K562 (cell line): ENCODE measurements around the gene ANK3. TPM values are rescaled to one million over a fixed set of nuclear protein-coding genes. Genes with fewer than 3 reads are reported as not detected.

Experiments
- CBFA2T2 ChIP-seq: fragments of 450-650 bp; conservative IDR thresholded peaks from 2 replicates; pipeline ENCODE4 v1.6.1; 2017; ENCODE audit warnings: mild to moderate bottlenecking
- EP300 ChIP-seq: IDR thresholded peaks from 2 replicates; pipeline ENCODE4 v1.6.1; 2012; ENCODE audit warnings: low read length, improper control_type of control experiment
- RBFOX2 ChIP-seq: fragments of 200-400 bp; formaldehyde crosslinking; IDR thresholded peaks from 2 replicates; pipeline ENCODE4 v1.6.1; 2017; ENCODE audit warnings: low read depth, mild to moderate bottlenecking, low read length, moderate library complexity
- SAFB2 ChIP-seq: fragments of 200-400 bp; formaldehyde crosslinking; IDR thresholded peaks from 2 replicates; pipeline ENCODE4 v1.6.1; 2018; ENCODE audit warnings: borderline replicate concordance, low read length, low read depth, moderate library complexity; ENCODE audit not compliant: severe bottlenecking
- TEAD2 ChIP-seq: fragments of 450-650 bp; IDR thresholded peaks from 2 replicates; pipeline ENCODE4 v1.6.1; 2016; ENCODE audit warnings: missing genetic modification characterization, control low read depth, missing compliant biosample characterization
- YBX1 ChIP-seq: fragments of 450-650 bp; IDR thresholded peaks from 2 replicates; pipeline ENCODE4 v1.7.1; 2016; ENCODE audit warnings: mild to moderate bottlenecking
- ZC3H4 ChIP-seq: sonication (generic); formaldehyde crosslinking; IDR thresholded peaks from 2 replicates; pipeline ENCODE4 v1.9.0; 2021; ENCODE audit warnings: missing genetic modification reagents, borderline replicate concordance
- ZNF121 ChIP-seq: sonication (generic); formaldehyde crosslinking; conservative IDR thresholded peaks from 2 replicates; pipeline ENCODE4 v1.8.0; 2022; ENCODE audit warnings: missing genetic modification reagents
- ZNF224 ChIP-seq: sonication (generic); formaldehyde crosslinking; IDR thresholded peaks from 2 replicates; pipeline ENCODE4 v1.8.0; 2022; ENCODE audit warnings: mild to moderate bottlenecking, missing genetic modification reagents
- ZNF785 ChIP-seq: fragments of 250-450 bp; sonication (Bioruptor Pico); IDR thresholded peaks from 2 replicates; pipeline ENCODE4 v1.4.0; 2020; ENCODE audit warnings: mild to moderate bottlenecking
- polyA plus RNA-seq, 8 experiments: library from polyadenylated mRNA; depleted of rRNA in 4 of 8; stranded (reverse) in 5 of 8; unstranded in 3 of 8; fragments of >200 nt; fragmentation: Nextera tagmentation in 2 of 8; fragmentation: Illumina TruSeq in 1 of 8; extraction: Ambion mirVana in 2 of 8; extraction: Trizol in 1 of 8; gene quantifications; 2 replicates each; pipeline versions ENCODE4 v1.2.1 to v1.2.3, GENCODE V29; 2011 to 2014; ENCODE audit warnings: inconsistent platforms in 1 of 8, missing spikeins in 1 of 8
- total RNA-seq, 7 experiments: library from RNA; depleted of rRNA in 6 of 7; stranded (reverse); fragments of >200 nt in 6 of 7; fragmentation: Illumina TruSeq in 2 of 7; extraction: Trizol in 2 of 7; gene quantifications; 2 replicates each; pipeline versions ENCODE4 v1.2.1 to v1.2.3, GENCODE V29; 2011 to 2021; ENCODE audit warnings: low replicate concordance in 1 of 7
- TF ChIP-seq, protein P1 (sequence below): sonication (generic); formaldehyde crosslinking; IDR thresholded peaks from 2 replicates; pipeline ENCODE4 v1.8.0; 2023; ENCODE audit warnings: missing genetic modification reagents, mild to moderate bottlenecking, borderline replicate concordance
- TF ChIP-seq, protein P2 (sequence below): fragments of 150-350 bp; IDR thresholded peaks from 2 replicates; pipeline ENCODE4 v1.6.1; 2014; ENCODE audit warnings: low read depth, mild to moderate bottlenecking, low read length, borderline replicate concordance
- TF ChIP-seq, protein P3 (sequence below), 2 experiments: fragments of 450-650 bp; conservative IDR thresholded peaks; 2 replicates each; pipeline ENCODE4 v1.6.1; 2017; ENCODE audit warnings: mild to moderate bottlenecking in 2 of 2, moderate library complexity in 2 of 2
- TF ChIP-seq, protein P4 (sequence below): sonication (generic); formaldehyde crosslinking; IDR thresholded peaks from 2 replicates; pipeline ENCODE4 v1.8.1; 2023; ENCODE audit warnings: mild to moderate bottlenecking, missing genetic modification reagents
- TF ChIP-seq, protein P5 (sequence below): fragments of 250-450 bp; sonication (Bioruptor Pico); IDR thresholded peaks from 2 replicates; pipeline ENCODE4 v1.6.1; 2021; ENCODE audit warnings: mild to moderate bottlenecking

ANK3 gene
- total and polyA plus RNA-seq, 9 of the 15 experiments (the other 6 are each of a cell fraction or from before 2014, with no cell fraction given) = 10.0 to 32.3 (median 17.9) TPM

DNA sequence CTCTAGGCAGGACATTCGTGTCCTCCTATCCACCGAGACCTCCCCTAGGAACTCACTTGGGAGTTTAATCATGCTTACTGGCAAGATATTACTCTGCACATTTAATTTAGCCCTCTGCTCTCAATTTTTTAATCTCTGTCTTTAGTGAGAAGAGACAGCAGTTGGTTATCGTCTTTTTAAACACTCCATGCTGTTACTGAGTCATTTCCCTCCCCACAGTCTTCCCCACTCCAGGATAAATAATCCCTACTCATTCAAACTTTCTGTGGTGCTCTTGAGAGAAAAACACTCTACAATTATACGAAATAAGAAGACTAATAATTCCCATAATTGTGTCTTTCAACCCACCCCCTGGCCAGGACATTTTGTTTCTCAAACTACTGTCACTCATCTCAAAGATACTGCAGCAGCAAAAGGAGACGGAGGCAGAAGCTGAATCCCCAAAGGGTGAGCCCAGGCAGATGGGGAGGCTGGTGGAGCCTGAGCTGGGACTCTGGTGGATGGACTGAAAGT lies 84.2 kb downstream of the ANK3 start (continued):
- TF ChIP-seq SAFB2 (no peak), ZNF785 (CRISPR knock-in tag) (no peak), ZNF224 (CRISPR knock-in tag) (no peak), EP300 (peak; percentile 86), RBFOX2 (no peak), TEAD2 (tag) (no peak), YBX1 (no peak), ZNF121 (CRISPR knock-in tag) (no peak), ZC3H4 (CRISPR knock-in tag) (no peak), CBFA2T2 (no peak; the same call in 1 of the 2 replicates)
- TF ChIP-seq, protein P1, sequence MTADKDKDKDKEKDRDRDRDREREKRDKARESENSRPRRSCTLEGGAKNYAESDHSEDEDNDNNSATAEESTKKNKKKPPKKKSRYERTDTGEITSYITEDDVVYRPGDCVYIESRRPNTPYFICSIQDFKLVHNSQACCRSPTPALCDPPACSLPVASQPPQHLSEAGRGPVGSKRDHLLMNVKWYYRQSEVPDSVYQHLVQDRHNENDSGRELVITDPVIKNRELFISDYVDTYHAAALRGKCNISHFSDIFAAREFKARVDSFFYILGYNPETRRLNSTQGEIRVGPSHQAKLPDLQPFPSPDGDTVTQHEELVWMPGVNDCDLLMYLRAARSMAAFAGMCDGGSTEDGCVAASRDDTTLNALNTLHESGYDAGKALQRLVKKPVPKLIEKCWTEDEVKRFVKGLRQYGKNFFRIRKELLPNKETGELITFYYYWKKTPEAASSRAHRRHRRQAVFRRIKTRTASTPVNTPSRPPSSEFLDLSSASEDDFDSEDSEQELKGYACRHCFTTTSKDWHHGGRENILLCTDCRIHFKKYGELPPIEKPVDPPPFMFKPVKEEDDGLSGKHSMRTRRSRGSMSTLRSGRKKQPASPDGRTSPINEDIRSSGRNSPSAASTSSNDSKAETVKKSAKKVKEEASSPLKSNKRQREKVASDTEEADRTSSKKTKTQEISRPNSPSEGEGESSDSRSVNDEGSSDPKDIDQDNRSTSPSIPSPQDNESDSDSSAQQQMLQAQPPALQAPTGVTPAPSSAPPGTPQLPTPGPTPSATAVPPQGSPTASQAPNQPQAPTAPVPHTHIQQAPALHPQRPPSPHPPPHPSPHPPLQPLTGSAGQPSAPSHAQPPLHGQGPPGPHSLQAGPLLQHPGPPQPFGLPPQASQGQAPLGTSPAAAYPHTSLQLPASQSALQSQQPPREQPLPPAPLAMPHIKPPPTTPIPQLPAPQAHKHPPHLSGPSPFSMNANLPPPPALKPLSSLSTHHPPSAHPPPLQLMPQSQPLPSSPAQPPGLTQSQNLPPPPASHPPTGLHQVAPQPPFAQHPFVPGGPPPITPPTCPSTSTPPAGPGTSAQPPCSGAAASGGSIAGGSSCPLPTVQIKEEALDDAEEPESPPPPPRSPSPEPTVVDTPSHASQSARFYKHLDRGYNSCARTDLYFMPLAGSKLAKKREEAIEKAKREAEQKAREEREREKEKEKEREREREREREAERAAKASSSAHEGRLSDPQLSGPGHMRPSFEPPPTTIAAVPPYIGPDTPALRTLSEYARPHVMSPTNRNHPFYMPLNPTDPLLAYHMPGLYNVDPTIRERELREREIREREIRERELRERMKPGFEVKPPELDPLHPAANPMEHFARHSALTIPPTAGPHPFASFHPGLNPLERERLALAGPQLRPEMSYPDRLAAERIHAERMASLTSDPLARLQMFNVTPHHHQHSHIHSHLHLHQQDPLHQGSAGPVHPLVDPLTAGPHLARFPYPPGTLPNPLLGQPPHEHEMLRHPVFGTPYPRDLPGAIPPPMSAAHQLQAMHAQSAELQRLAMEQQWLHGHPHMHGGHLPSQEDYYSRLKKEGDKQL (CRISPR knock-in tag) = no peak
- TF ChIP-seq, protein P2, sequence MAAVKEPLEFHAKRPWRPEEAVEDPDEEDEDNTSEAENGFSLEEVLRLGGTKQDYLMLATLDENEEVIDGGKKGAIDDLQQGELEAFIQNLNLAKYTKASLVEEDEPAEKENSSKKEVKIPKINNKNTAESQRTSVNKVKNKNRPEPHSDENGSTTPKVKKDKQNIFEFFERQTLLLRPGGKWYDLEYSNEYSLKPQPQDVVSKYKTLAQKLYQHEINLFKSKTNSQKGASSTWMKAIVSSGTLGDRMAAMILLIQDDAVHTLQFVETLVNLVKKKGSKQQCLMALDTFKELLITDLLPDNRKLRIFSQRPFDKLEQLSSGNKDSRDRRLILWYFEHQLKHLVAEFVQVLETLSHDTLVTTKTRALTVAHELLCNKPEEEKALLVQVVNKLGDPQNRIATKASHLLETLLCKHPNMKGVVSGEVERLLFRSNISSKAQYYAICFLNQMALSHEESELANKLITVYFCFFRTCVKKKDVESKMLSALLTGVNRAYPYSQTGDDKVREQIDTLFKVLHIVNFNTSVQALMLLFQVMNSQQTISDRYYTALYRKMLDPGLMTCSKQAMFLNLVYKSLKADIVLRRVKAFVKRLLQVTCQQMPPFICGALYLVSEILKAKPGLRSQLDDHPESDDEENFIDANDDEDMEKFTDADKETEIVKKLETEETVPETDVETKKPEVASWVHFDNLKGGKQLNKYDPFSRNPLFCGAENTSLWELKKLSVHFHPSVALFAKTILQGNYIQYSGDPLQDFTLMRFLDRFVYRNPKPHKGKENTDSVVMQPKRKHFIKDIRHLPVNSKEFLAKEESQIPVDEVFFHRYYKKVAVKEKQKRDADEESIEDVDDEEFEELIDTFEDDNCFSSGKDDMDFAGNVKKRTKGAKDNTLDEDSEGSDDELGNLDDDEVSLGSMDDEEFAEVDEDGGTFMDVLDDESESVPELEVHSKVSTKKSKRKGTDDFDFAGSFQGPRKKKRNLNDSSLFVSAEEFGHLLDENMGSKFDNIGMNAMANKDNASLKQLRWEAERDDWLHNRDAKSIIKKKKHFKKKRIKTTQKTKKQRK = no peak
- TF ChIP-seq, protein P3, sequence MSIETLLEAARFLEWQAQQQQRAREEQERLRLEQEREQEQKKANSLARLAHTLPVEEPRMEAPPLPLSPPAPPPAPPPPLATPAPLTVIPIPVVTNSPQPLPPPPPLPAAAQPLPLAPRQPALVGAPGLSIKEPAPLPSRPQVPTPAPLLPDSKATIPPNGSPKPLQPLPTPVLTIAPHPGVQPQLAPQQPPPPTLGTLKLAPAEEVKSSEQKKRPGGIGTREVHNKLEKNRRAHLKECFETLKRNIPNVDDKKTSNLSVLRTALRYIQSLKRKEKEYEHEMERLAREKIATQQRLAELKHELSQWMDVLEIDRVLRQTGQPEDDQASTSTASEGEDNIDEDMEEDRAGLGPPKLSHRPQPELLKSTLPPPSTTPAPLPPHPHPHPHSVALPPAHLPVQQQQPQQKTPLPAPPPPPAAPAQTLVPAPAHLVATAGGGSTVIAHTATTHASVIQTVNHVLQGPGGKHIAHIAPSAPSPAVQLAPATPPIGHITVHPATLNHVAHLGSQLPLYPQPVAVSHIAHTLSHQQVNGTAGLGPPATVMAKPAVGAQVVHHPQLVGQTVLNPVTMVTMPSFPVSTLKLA (conservative IDR thresholded peaks at IDR 0.05) = peak in 1 of 2 experiments; percentile 40; a peak in 1 of 4 replicates
- TF ChIP-seq, protein P4, sequence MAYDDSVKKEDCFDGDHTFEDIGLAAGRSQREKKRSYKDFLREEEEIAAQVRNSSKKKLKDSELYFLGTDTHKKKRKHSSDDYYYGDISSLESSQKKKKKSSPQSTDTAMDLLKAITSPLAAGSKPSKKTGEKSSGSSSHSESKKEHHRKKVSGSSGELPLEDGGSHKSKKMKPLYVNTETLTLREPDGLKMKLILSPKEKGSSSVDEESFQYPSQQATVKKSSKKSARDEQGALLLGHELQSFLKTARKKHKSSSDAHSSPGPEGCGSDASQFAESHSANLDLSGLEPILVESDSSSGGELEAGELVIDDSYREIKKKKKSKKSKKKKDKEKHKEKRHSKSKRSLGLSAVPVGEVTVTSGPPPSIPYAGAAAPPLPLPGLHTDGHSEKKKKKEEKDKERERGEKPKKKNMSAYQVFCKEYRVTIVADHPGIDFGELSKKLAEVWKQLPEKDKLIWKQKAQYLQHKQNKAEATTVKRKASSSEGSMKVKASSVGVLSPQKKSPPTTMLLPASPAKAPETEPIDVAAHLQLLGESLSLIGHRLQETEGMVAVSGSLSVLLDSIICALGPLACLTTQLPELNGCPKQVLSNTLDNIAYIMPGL (CRISPR knock-in tag) = no peak
- TF ChIP-seq, protein P5, sequence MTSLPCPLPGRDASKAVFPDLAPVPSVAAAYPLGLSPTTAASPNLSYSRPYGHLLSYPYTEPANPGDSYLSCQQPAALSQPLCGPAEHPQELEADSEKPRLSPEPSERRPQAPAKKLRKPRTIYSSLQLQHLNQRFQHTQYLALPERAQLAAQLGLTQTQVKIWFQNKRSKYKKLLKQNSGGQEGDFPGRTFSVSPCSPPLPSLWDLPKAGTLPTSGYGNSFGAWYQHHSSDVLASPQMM = no peak
